AG10803 (cell line): ENCODE data around the gene RIMBP2.

Source experiments
- DNase-seq: peaks from one replicate; pipeline ENCODE4 v3.0.0; 2010; ENCODE audit warnings: low read depth
- H3K4me3 ChIP-seq: 2 replicates; pipeline ENCODE4 v1.5.1; 2011; ENCODE audit warnings: mild to moderate bottlenecking, low read length, control low read depth
- TF ChIP-seq, protein P1 (sequence below): conservative IDR thresholded peaks from 2 replicates; pipeline ENCODE4 v1.5.1; 2011; ENCODE audit warnings: mild to moderate bottlenecking, low read length, control low read depth, inconsistent platforms

Gene RIMBP2

DNA sequence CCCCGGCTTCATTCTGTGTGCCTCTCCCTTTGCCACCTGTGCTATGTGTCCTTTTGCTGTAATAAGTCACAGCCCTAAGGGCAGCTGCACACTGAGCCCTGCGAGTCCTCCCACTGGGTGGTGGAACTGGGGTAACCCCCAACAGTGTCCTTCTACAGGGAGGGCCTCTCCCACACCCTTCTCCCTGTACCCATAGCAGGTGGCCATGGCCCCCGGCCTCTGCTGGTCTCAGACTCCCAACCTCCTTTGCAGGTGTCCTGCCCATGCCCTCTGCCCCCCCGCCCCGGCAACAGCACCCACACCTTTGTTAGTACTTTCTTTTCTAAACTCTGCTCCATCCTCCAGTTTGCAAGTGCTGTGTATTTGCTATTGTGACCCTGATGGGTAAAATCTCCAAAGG, 206.6 kb downstream of the RIMBP2 start:
- no peak for DNase-seq
- no peak overlapping the region for H3K4me3 ChIP-seq
- TF ChIP-seq, protein P1, sequence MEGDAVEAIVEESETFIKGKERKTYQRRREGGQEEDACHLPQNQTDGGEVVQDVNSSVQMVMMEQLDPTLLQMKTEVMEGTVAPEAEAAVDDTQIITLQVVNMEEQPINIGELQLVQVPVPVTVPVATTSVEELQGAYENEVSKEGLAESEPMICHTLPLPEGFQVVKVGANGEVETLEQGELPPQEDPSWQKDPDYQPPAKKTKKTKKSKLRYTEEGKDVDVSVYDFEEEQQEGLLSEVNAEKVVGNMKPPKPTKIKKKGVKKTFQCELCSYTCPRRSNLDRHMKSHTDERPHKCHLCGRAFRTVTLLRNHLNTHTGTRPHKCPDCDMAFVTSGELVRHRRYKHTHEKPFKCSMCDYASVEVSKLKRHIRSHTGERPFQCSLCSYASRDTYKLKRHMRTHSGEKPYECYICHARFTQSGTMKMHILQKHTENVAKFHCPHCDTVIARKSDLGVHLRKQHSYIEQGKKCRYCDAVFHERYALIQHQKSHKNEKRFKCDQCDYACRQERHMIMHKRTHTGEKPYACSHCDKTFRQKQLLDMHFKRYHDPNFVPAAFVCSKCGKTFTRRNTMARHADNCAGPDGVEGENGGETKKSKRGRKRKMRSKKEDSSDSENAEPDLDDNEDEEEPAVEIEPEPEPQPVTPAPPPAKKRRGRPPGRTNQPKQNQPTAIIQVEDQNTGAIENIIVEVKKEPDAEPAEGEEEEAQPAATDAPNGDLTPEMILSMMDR, result no peak

DNA sequence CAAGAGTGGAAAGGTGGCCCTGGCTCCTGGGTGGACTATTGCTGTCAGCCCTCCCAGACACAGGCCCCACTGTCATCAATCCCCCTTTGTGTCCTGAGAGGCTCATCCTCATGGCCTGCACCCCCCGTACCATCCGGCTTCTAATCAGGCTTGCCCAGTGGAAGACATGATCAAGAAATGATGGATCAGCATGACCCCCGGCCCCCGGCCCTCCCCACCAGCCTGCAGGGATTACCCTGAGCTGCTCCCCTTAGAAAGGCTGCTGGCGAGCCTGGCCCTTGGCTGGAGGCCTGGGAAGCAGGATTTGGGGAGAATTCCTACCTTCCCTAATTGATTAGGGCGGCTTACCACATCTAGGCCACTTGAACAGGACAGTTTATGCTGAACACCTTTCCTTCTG, 207.3 kb downstream of the RIMBP2 start:
- TF ChIP-seq, protein P1, result no peak
- DNase-seq, result no peak
- no peak overlapping the region for H3K4me3 ChIP-seq

DNA sequence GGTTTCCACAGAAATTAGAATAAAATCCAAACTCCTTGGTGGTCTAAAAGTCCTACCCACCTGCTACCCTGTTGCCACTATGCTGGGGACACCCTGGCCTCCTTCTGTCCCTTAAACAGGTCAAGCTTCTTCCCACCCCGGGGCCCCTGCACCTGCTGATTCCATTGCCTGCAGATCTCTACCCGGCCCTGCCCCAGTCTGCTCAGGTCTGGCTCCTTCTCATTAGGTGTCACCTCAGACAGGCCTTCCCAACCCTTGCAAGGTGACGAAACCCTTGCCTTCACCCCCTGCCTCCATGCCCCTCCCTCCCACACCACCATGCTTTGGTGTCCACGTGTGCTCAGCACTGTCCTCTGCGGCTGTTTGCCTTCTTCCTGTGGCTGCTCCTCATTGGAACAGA, 207.8 kb downstream of the RIMBP2 start:
- no peak for DNase-seq
- TF ChIP-seq, protein P1, result no peak
- no peak overlapping the region for H3K4me3 ChIP-seq

DNA sequence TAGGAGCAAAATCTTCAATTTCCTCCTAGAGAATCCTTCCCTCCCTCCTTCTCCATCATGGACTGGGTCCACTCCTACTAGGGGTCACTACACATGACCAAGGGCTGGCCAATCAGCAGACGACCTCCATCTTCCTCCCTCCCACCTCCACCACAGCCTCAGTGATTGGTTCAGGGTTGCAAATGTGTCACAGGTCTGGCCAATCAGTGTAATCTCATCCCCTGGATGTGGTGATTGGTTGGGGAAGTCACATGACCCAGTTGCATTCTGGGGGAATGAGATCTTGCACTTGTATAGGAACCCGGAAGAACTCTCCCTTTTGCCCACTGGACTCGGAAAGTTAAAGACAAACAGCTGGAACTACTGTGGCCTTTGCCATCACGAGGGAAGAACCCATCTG, 209.3 kb downstream of the RIMBP2 start:
- DNase-seq, result no peak
- H3K4me3 ChIP-seq, result no peak overlapping the region
- TF ChIP-seq, protein P1, result no peak

DNA sequence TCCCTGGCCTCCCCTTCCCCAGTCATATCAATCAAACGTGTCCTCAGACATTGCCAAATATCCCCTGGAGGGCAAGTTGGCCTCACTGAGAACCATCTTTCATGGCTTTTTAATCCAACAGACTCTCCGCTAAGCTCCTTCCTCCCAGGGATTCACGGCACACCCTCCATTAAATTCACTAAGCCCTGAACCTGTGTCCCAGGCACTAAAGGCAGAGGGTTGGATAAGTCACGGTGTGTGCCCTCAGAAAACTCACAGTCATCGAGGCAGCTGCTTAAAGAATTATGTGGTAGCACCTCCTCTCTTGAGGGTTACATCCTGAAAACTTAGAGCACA, 211.3 kb downstream of the RIMBP2 start:
- no peak for DNase-seq
- no peak overlapping the region for H3K4me3 ChIP-seq
- TF ChIP-seq, protein P1, result no peak

DNA sequence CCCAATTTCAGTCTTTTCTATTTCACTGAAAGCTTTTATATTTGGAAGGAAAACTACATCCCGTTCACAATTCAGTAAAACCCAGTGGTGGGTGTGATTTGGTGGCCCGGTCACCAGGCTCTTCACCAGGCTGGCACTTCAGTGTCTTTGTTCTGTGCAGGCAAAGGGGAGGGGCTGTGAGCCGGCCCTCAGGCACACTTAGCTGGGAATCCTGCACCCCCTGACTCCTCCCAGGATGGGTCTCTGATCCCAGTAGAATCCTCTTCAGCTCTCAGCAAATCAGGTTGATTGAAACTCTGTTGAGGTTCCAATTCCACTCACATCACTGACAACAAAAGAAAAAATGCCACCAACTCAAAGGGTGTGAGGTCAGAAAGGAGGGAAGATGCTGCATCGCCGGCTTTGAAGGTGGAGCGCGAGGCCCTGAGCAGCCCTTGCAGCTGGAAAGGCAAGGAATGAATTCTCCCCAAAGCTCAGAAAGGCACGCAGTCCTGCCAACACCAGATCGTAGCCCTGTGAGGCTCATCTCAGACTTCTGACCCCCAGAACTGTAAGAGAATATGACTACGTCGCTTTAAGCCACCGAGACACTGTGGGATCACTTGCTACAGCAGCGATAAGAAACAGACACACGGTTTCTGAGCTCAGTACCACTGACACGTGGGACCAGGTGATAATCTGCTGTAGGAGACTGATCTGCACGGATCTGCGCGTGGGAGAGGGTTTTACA, 211.8 kb downstream of the RIMBP2 start:
- no peak overlapping the region for H3K4me3 ChIP-seq
- no peak for DNase-seq
- TF ChIP-seq, protein P1, result no peak

DNA sequence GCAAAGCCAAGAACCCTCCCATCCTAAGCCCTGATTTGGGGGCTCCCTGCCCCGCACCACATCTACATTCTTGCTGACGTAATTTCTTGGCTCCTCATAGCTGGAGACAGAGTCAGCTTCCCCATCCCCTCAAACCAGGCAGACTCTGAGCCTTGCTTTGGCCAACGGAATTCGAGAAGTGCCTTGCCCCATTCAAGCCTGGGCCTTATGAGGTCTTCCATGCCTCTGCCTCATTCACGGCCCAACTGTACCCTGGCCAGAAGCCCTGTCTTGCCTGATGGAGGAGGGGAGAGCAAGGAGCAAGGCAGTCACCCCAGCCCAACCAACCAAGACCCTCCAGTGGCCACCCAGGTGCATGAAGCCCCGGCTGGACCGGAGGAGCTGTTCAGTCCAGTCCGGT, 214.3 kb downstream of the RIMBP2 start:
- DNase-seq, result no peak
- no peak overlapping the region for H3K4me3 ChIP-seq
- TF ChIP-seq, protein P1, result no peak
